Left lung (tissue), 10 donors: ENCODE data around the gene PPP2R2C. TPM values are rescaled to one million over a fixed set of nuclear protein-coding genes. Genes with fewer than 3 reads are reported as not detected.

Experiments used
- ATAC-seq: fragments of 200-7000 bp; cut with Tn5 transposase; one replicate; pipeline ENCODE4 v1.9.1; 2020; ENCODE audit warnings: moderate library complexity
- DNase-seq, 4 donors: peaks; one replicate each; pipeline ENCODE4 v3.0.0-alpha.2; 2013 to 2020
- H3K27ac ChIP-seq, 2 donors: fragments of 200-600 bp; sonication (generic) in 1 of 2; one replicate each; pipeline versions ENCODE4 v1.5.0 to v1.8.0; 2020 to 2021
- H3K27me3 ChIP-seq, 2 donors: fragments of 200-600 bp; sonication (generic) in 1 of 2; one replicate each; pipeline versions ENCODE4 v1.5.0 to v1.8.0; 2020 to 2021
- H3K36me3 ChIP-seq, 2 donors: fragments of 200-600 bp; sonication (generic) in 1 of 2; one replicate each; pipeline versions ENCODE4 v1.5.0 to v1.8.0; 2020 to 2021
- H3K4me1 ChIP-seq, 2 donors: fragments of 200-600 bp; one replicate each; pipeline ENCODE4 v1.8.0; 2021
- H3K4me3 ChIP-seq, 2 donors: fragments of 200-600 bp; sonication (generic) in 1 of 2; one replicate each; pipeline versions ENCODE4 v1.5.0 to v1.8.0; 2020 to 2021; ENCODE audit warnings: mild to moderate bottlenecking in 1 of 2
- H3K9me3 ChIP-seq, 2 donors: fragments of 200-600 bp; sonication (generic) in 1 of 2; one replicate each; pipeline versions ENCODE4 v1.5.0 to v1.8.0; 2020 to 2021
- CTCF ChIP-seq, 2 donors: fragments of 200-600 bp; sonication (generic) in 1 of 2; IDR thresholded peaks; one replicate each; pipeline versions ENCODE4 v1.5.0 to v1.8.0; 2021; ENCODE audit warnings: antibody characterized with exemption in 2 of 2
- intact Hi-C, 2 donors: fragments of 100-400 bp; cut with DNase I; formaldehyde crosslinking; loops; one replicate each; pipeline versions ENCODE4 v1.11.2 to v1.14.2; 2022
- polyA plus RNA-seq, 6 donors: library from polyadenylated mRNA; unstranded; fragments of 120-200 nt; gene quantifications; one replicate each; pipeline ENCODE4 v1.2.1, GENCODE V29; 2013; ENCODE audit not compliant: insufficient read length in 6 of 6
- total RNA-seq, 2 donors: library from RNA; stranded (reverse); fragmentation: NEBNext Ultra II Directional; extraction: Animal tissue kit (Norgen Biotek cat#: 25700); gene quantifications; one replicate each; pipeline ENCODE4 v1.2.1, GENCODE V29; 2021
- donor health status: DM: no; HTN: yes; CAD: no.
- donor health status: DM: no; HTN: no; CAD: no.

The PPP2R2C gene
- total and polyA plus RNA-seq, 8 donors = 0.29 to 0.50 (median 0.43) TPM; not detected in 1

- Histone ChIP-seq H3K36me3 (no peaks in the 10 kb centered on the region), H3K27me3 (peaks cover 0 to 53% of the 10 kb centered on the region in 2 donors), H3K27ac (no peak overlapping the region), H3K4me1 (no peaks in the 10 kb centered on the region), H3K4me3 (no peak overlapping the region), H3K9me3 (no peaks in the 10 kb centered on the region)
- DNase-seq = peak in 2 of 4 donors; percentile 21 to 78
- intact Hi-C loops = no loop called here
- TF ChIP-seq CTCF (IDR thresholded peaks at IDR 0.05) = no peak
- ATAC-seq = peak; percentile 37
Observed at GRCh38 chr4:6390356-6390755, 82.1 kb downstream of the PPP2R2C start.

GRCh38 chr4:6389142-6389825 lies 83.1 kb downstream of the PPP2R2C start:
- no peak for TF ChIP-seq CTCF (IDR thresholded peaks at IDR 0.05)
- no peaks in the 10 kb centered on the region for H3K9me3 ChIP-seq
- H3K4me1 ChIP-seq = no peaks in the 10 kb centered on the region
- DNase-seq (peak in 1 of 4 donors; percentile 42), ATAC-seq (no peak)
- peaks cover 0 to 52% of the 10 kb centered on the region in 2 donors for H3K27me3 ChIP-seq
- H3K27ac ChIP-seq = no peak overlapping the region
- H3K36me3 ChIP-seq = no peaks in the 10 kb centered on the region
- intact Hi-C loops = no loop called here
- no peak overlapping the region for H3K4me3 ChIP-seq

- ATAC-seq (no peak), DNase-seq (peak in 1 of 4 donors; percentile 17)
- intact Hi-C loops = no loop called here
Observed at GRCh38 chr4:6388713-6389112, 83.7 kb downstream of the PPP2R2C start.

GRCh38 chr4:6387946-6388345 lies 84.5 kb downstream of the PPP2R2C start:
- Histone ChIP-seq H3K36me3 (no peaks in the 10 kb centered on the region), H3K4me1 (no peaks in the 10 kb centered on the region), H3K27me3 (peaks cover 0 to 60% of the 10 kb centered on the region in 2 donors), H3K9me3 (no peaks in the 10 kb centered on the region), H3K27ac (no peak overlapping the region), H3K4me3 (no peak overlapping the region)
- intact Hi-C loops = no loop called here
- DNase-seq (peak in 1 of 4 donors; percentile 43), ATAC-seq (no peak)
- no peak for TF ChIP-seq CTCF (IDR thresholded peaks at IDR 0.05)

More at GRCh38 chr4:6388713-6389112, 83.7 kb downstream of the PPP2R2C start:
- Histone ChIP-seq H3K27me3 (peaks cover 0 to 58% of the 10 kb centered on the region in 2 donors), H3K4me3 (no peak overlapping the region), H3K36me3 (no peaks in the 10 kb centered on the region), H3K4me1 (no peaks in the 10 kb centered on the region), H3K9me3 (no peaks in the 10 kb centered on the region), H3K27ac (no peak overlapping the region)
- no peak for TF ChIP-seq CTCF (IDR thresholded peaks at IDR 0.05)

- peak in 3 of 4 donors; percentile 16 to 34 (median 32) for DNase-seq
- no peak for TF ChIP-seq CTCF (IDR thresholded peaks at IDR 0.05)
- H3K4me3 ChIP-seq = no peak overlapping the region
- intact Hi-C loops = no loop called here
- no peak for ATAC-seq
- H3K36me3 ChIP-seq = no peaks in the 10 kb centered on the region
- H3K9me3 ChIP-seq = no peaks in the 10 kb centered on the region
- H3K27ac ChIP-seq = no peak overlapping the region
- H3K27me3 ChIP-seq = peaks cover 0 to 70% of the 10 kb centered on the region in 2 donors
- no peaks in the 10 kb centered on the region for H3K4me1 ChIP-seq
Observed at GRCh38 chr4:6386091-6386490, 86.3 kb downstream of the PPP2R2C start.
